Parathyroid adenoma (tissue), 2 donors: ENCODE measurements around the gene BORCS5.

Source experiments
- H2AFZ ChIP-seq: fragments of 300-600 bp; sonication (generic); one replicate; pipeline ENCODE4 v1.7.0; 2017; ENCODE audit warnings: antibody characterized with exemption, mild to moderate bottlenecking
- H3K27ac ChIP-seq: fragments of 300-600 bp; sonication (generic); one replicate; pipeline ENCODE4 v1.7.0; 2017
- H3K27me3 ChIP-seq: fragments of 300-600 bp; sonication (generic); one replicate; pipeline ENCODE4 v1.7.0; 2017; ENCODE audit warnings: low read length; ENCODE audit not compliant: control insufficient read depth, insufficient read depth
- H3K36me3 ChIP-seq: fragments of 300-600 bp; sonication (generic); one replicate; pipeline ENCODE4 v1.7.0; 2017; ENCODE audit warnings: low read length; ENCODE audit not compliant: control insufficient read depth, insufficient read depth
- H3K4me1 ChIP-seq: fragments of 300-600 bp; sonication (generic); one replicate; pipeline ENCODE4 v1.7.0; 2017; ENCODE audit warnings: control low read depth
- H3K4me2 ChIP-seq: fragments of 300-600 bp; sonication (generic); one replicate; pipeline ENCODE4 v1.7.0; 2017; ENCODE audit warnings: low read length
- H3K4me3 ChIP-seq: fragments of 300-600 bp; sonication (generic); one replicate; pipeline ENCODE4 v1.7.0; 2017; ENCODE audit warnings: low read depth, low read length
- H3K79me2 ChIP-seq: fragments of 300-600 bp; sonication (generic); one replicate; pipeline ENCODE4 v1.7.0; 2017; ENCODE audit warnings: control low read depth
- H3K9ac ChIP-seq: fragments of 300-600 bp; sonication (generic); one replicate; pipeline ENCODE4 v1.7.0; 2017; ENCODE audit warnings: mild to moderate bottlenecking
- H3K9me3 ChIP-seq: fragments of 300-600 bp; sonication (generic); one replicate; pipeline ENCODE4 v1.7.0; 2017; ENCODE audit warnings: low read length; ENCODE audit not compliant: control insufficient read depth
- CTCF ChIP-seq: fragments of 300-600 bp; sonication (generic); IDR thresholded peaks from one replicate; pipeline ENCODE4 v1.7.0; 2017; ENCODE audit warnings: antibody characterized with exemption, mild to moderate bottlenecking
- donor health status: primary hyperparathyroidism.

The BORCS5 gene

DNA sequence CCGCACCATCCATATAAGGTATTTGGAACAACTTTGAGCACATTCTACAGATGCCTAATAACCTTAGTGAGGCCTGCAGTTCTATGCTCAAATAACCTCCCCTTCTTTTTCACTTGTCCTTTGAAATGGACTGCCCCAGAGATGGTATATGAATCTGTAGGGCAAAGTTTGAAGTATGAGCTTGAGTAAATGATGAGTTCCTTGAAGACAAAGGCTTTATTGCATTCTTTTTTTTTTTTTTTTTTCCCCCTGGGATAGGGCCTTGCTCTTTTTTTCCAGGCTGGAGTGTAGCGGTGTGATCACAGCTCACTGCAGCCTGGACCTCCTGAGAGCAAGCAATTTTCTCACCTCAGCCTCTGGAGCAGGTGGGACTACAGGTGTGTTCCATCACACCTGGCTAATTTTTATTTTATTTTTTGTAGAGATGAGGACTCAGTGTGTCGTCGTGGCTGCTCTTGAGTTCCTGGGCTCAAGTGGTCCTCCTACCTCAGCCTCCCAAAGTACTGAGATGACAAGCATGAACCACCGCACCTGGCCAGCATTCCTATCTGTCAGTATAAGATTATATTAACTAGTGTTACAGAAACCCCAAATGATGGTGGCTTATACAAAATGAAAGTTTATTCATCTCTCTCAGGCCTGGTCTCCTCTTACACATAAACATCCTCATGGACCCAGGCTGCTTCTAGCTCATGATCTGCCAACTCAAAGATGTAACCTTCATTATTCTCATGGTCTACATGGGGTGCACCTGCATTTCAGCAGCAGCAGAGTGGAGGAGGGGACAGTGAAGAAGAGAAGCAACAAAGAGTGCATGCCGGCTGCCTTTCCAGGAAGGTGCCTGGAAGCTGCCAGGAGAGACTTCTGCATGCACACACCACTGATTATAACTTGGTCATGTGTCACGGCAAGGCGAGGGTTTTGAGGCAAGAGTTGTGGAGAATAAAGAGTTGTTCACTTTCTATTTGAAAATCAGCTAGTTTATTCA lies 104.4 kb downstream of the BORCS5 start:
- Histone ChIP-seq H3K36me3 (no peaks in the 10 kb centered on the region), H3K4me1 (no peaks in the 10 kb centered on the region), H3K79me2 (peaks cover 3% of the 10 kb centered on the region), H2AFZ (no peak overlapping the region), H3K9me3 (no peaks in the 10 kb centered on the region), H3K4me2 (no peak overlapping the region), H3K9ac (no peak overlapping the region), H3K27me3 (no peaks in the 10 kb centered on the region), H3K4me3 (no peak overlapping the region), H3K27ac (no peak overlapping the region)
- no peak for TF ChIP-seq CTCF

- Histone ChIP-seq H3K9me3 (no peaks in the 10 kb centered on the region), H3K4me1 (peaks cover 3% of the 10 kb centered on the region), H3K79me2 (peaks cover 3% of the 10 kb centered on the region), H2AFZ (no peak overlapping the region), H3K4me2 (no peak overlapping the region), H3K36me3 (no peaks in the 10 kb centered on the region), H3K27me3 (no peaks in the 10 kb centered on the region), H3K27ac (no peak overlapping the region), H3K4me3 (no peak overlapping the region), H3K9ac (no peak overlapping the region)
- no peak for TF ChIP-seq CTCF
Observed at GRCh38 chr12:12461923-12462315, 105.0 kb downstream of the BORCS5 start.

- no peak for TF ChIP-seq CTCF
- no peaks in the 10 kb centered on the region for H3K27me3 ChIP-seq
- peaks cover 3% of the 10 kb centered on the region for H3K4me1 ChIP-seq
- no peaks in the 10 kb centered on the region for H3K9me3 ChIP-seq
- H3K27ac ChIP-seq = peak overlapping the region; percentile 5
- no peak overlapping the region for H3K9ac ChIP-seq
- peaks cover 3% of the 10 kb centered on the region for H3K79me2 ChIP-seq
- H2AFZ ChIP-seq = no peak overlapping the region
- H3K36me3 ChIP-seq = no peaks in the 10 kb centered on the region
- no peak overlapping the region for H3K4me3 ChIP-seq
- no peak overlapping the region for H3K4me2 ChIP-seq
Observed at GRCh38 chr12:12465522-12465921, 108.6 kb downstream of the BORCS5 start.

- Histone ChIP-seq H3K9me3 (no peaks in the 10 kb centered on the region), H3K27me3 (no peaks in the 10 kb centered on the region), H3K4me2 (no peak overlapping the region), H3K4me1 (peaks cover 3% of the 10 kb centered on the region), H3K4me3 (no peak overlapping the region), H3K36me3 (no peaks in the 10 kb centered on the region), H3K79me2 (peaks cover 3% of the 10 kb centered on the region), H2AFZ (no peak overlapping the region), H3K27ac (peak overlapping the region; percentile 29), H3K9ac (no peak overlapping the region)
- no peak for TF ChIP-seq CTCF
Observed at GRCh38 chr12:12466157-12466556, 109.3 kb downstream of the BORCS5 start.
